Kidney (tissue), 14 donors: ENCODE data around the gene NOTCH1. TPM values are rescaled to one million over a fixed set of nuclear protein-coding genes. Genes with fewer than 3 reads are reported as not detected.

Source experiments
- DNase-seq, 5 donors: peaks; one replicate each; pipeline ENCODE4 v3.0.0-alpha.2; 2013 to 2020
- FAIRE-seq: peaks from 2 replicates; lab custom pipeline; 2012; peaks lifted over from hg19 to GRCh38; lab: Jason Lieb, UNC
- H3K27ac ChIP-seq, 2 donors: one replicate each; pipeline ENCODE4 v1.7.0; 2013; ENCODE audit warnings: low read depth in 2 of 2, low read length in 2 of 2, inconsistent platforms in 1 of 2
- H3K27me3 ChIP-seq: one replicate; pipeline ENCODE4 v1.7.1; 2013; ENCODE audit warnings: low read length, inconsistent platforms; ENCODE audit not compliant: control insufficient read depth, insufficient read depth
- H3K36me3 ChIP-seq, 3 donors: one replicate each; pipeline versions ENCODE4 v1.7.0 to v1.7.1; 2013; ENCODE audit warnings: low read length in 3 of 3, control low read depth in 1 of 3, inconsistent platforms in 1 of 3; ENCODE audit not compliant: insufficient read depth in 3 of 3, control insufficient read depth in 2 of 3
- H3K4me1 ChIP-seq, 3 donors: one replicate each; pipeline versions ENCODE4 v1.7.0 to v1.7.1; 2013; ENCODE audit warnings: low read length in 3 of 3, inconsistent platforms in 1 of 3, low read depth in 1 of 3; ENCODE audit not compliant: control insufficient read depth in 2 of 3, insufficient read depth in 2 of 3
- H3K4me3 ChIP-seq, 3 donors: one replicate each; pipeline versions ENCODE4 v1.7.0 to v1.8.1; 2013; ENCODE audit warnings: low read length in 3 of 3, control low read depth in 1 of 3, inconsistent platforms in 1 of 3
- H3K9ac ChIP-seq, 3 donors: one replicate each; pipeline versions ENCODE4 v1.7.0 to v1.7.1; 2013; ENCODE audit warnings: low read length in 3 of 3, control low read depth in 1 of 3, inconsistent platforms in 1 of 3
- H3K9me3 ChIP-seq, 3 donors: one replicate each; pipeline versions ENCODE4 v1.7.0 to v1.7.1; 2013; ENCODE audit warnings: low read length in 3 of 3, control low read depth in 1 of 3, inconsistent platforms in 1 of 3; ENCODE audit not compliant: control insufficient read depth in 2 of 3, insufficient read depth in 1 of 3
- intact Hi-C: fragments of 100-400 bp; cut with DNase I; formaldehyde crosslinking; loops from one replicate; pipeline ENCODE4 v1.11.1; 2022
- microRNA-seq: library from miRNA; unstranded; fragments of <30 nt; microRNA quantifications from one replicate; pipeline ENCODE4 v1.2.0, GENCODE V29; 2020
- polyA plus RNA-seq: library from polyadenylated mRNA; stranded (reverse); fragments of 350-450 nt; fragmentation: Illumina TruSeq; extraction: RNeasy Lipid Tissue Mini Kit (QIAGEN cat#74804); gene quantifications from one replicate; pipeline ENCODE4 v1.2.3, GENCODE V29; 2014; ENCODE audit warnings: low read depth, low replicate concordance; ENCODE audit not compliant: insufficient read depth
- total RNA-seq: library from RNA; stranded (reverse); fragmentation: NEBNext Ultra II Directional; extraction: Animal tissue kit (Norgen Biotek cat#: 25700); gene quantifications from one replicate; pipeline ENCODE4 v1.2.1, GENCODE V29; 2021
- TF ChIP-seq, protein P1 (sequence below): IDR thresholded peaks from 3 replicates; pipeline ENCODE4 v1.5.1; 2012; ENCODE audit warnings: mild to moderate bottlenecking, moderate library complexity, borderline replicate concordance; ENCODE audit not compliant: insufficient read depth; ENCODE audit errors: extremely low read depth
- donor health status: control.
- donor health status: control.
- donor health status: control.
- donor health status: control.
- donor health status: control.
- donor health status: DM: yes; HTN: yes; CAD: no.
- donor health status: Normal renal cell carcinoma (clear cell type).

The NOTCH1 gene
- total and polyA plus RNA-seq, 2 donors from 2014 or later = 6.5 to 77.2 TPM

DNA sequence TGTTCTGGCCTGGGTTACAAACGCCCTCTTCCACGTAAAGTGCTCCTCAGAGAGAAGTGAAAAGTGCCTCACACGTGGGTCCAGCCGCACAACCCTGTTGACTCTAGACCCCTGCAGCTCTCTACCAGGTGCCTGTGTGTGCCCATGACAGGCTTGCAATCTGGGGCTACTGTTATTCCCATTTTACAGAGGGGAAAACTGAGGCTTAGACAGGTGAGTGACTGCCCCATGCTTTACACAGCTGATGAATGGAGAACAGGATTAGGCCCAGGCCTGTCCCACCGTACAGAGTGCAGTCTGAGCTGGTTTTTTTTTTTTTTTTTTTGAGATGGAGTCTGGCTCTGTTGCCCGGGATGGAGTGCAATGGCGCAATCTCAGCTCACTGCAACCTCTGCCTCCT is 100.0 kb downstream of the NOTCH1 start:
- intact Hi-C loops = no loop called here
- H3K9me3 ChIP-seq = no peaks in the 10 kb centered on the region
- peaks cover 2 to 53% (median 43%) of the 10 kb centered on the region in 3 donors for H3K36me3 ChIP-seq
- no peak overlapping the region for H3K4me3 ChIP-seq
- H3K9ac ChIP-seq = no peak overlapping the region
- TF ChIP-seq, protein P1, sequence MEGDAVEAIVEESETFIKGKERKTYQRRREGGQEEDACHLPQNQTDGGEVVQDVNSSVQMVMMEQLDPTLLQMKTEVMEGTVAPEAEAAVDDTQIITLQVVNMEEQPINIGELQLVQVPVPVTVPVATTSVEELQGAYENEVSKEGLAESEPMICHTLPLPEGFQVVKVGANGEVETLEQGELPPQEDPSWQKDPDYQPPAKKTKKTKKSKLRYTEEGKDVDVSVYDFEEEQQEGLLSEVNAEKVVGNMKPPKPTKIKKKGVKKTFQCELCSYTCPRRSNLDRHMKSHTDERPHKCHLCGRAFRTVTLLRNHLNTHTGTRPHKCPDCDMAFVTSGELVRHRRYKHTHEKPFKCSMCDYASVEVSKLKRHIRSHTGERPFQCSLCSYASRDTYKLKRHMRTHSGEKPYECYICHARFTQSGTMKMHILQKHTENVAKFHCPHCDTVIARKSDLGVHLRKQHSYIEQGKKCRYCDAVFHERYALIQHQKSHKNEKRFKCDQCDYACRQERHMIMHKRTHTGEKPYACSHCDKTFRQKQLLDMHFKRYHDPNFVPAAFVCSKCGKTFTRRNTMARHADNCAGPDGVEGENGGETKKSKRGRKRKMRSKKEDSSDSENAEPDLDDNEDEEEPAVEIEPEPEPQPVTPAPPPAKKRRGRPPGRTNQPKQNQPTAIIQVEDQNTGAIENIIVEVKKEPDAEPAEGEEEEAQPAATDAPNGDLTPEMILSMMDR = no peak
- H3K27ac ChIP-seq = no peak overlapping the region
- FAIRE-seq (no peak), DNase-seq (no peak)
- H3K27me3 ChIP-seq = no peaks in the 10 kb centered on the region
- H3K4me1 ChIP-seq = no peaks in the 10 kb centered on the region

Small RNA genes lying within 50 kb of the gene (microRNA-seq; reads per million reads assigned to microRNA genes)
- not detected for gene MIR4673
- gene MIR4674 = not detected

Other genes starting within 250 kb of the NOTCH1 start
- gene CCDC187, start 242.0 kb downstream of the NOTCH1 start, total RNA-seq = 2.3 TPM
- 0.84 TPM for gene CCDC187, start 242.0 kb downstream of the NOTCH1 start, polyA plus RNA-seq
- gene GPSM1, start 218.5 kb downstream of the NOTCH1 start, total RNA-seq = 11.6 TPM
- 11.9 TPM for gene GPSM1, start 218.5 kb downstream of the NOTCH1 start, polyA plus RNA-seq
- gene DNLZ, start 182.3 kb downstream of the NOTCH1 start, total RNA-seq = 22.1 TPM
- gene DNLZ, start 182.3 kb downstream of the NOTCH1 start, polyA plus RNA-seq = 30.4 TPM
- 7.0 TPM for gene CARD9, start 172.4 kb downstream of the NOTCH1 start, total RNA-seq
- gene CARD9, start 172.4 kb downstream of the NOTCH1 start, polyA plus RNA-seq = 1.5 TPM
- 11.0 TPM for gene SNAPC4, start 145.9 kb downstream of the NOTCH1 start, total RNA-seq
- gene SNAPC4, start 145.9 kb downstream of the NOTCH1 start, polyA plus RNA-seq = 3.2 TPM
- 36.2 TPM for gene ENTR1, start 135.4 kb downstream of the NOTCH1 start, total RNA-seq
- 25.9 TPM for gene ENTR1, start 135.4 kb downstream of the NOTCH1 start, polyA plus RNA-seq
- 45.6 TPM for gene PMPCA, start 135.4 kb downstream of the NOTCH1 start, total RNA-seq
- gene PMPCA, start 135.4 kb downstream of the NOTCH1 start, polyA plus RNA-seq = 50.1 TPM
- gene INPP5E, start 106.2 kb downstream of the NOTCH1 start, total RNA-seq = 14.0 TPM
- gene INPP5E, start 106.2 kb downstream of the NOTCH1 start, polyA plus RNA-seq = 6.9 TPM
- gene SEC16A, start 63.0 kb downstream of the NOTCH1 start, total RNA-seq = 67.1 TPM
- gene SEC16A, start 63.0 kb downstream of the NOTCH1 start, polyA plus RNA-seq = 37.0 TPM
- 140 TPM for gene EGFL7, start 116.9 kb upstream of the NOTCH1 start, total RNA-seq
- gene EGFL7, start 116.9 kb upstream of the NOTCH1 start, polyA plus RNA-seq = 137 TPM
- gene AGPAT2, start 141.4 kb upstream of the NOTCH1 start, total RNA-seq = 83.6 TPM
- 73.4 TPM for gene AGPAT2, start 141.4 kb upstream of the NOTCH1 start, polyA plus RNA-seq
- gene DIPK1B, start 166.5 kb upstream of the NOTCH1 start, total RNA-seq = 7.5 TPM
- gene DIPK1B, start 166.5 kb upstream of the NOTCH1 start, polyA plus RNA-seq = 22.6 TPM
- 8.4 TPM for gene LCN10, start 196.9 kb upstream of the NOTCH1 start, total RNA-seq
- gene LCN10, start 196.9 kb upstream of the NOTCH1 start, polyA plus RNA-seq = 3.9 TPM
- 16.0 TPM for gene LCN6, start 202.5 kb upstream of the NOTCH1 start, total RNA-seq
- gene LCN6, start 202.5 kb upstream of the NOTCH1 start, polyA plus RNA-seq = not detected
- not detected for gene LCN8, start 212.2 kb upstream of the NOTCH1 start, total RNA-seq
- gene LCN8, start 212.2 kb upstream of the NOTCH1 start, polyA plus RNA-seq = not detected
- gene LCN15, start 218.5 kb upstream of the NOTCH1 start, total RNA-seq = not detected
- gene LCN15, start 218.5 kb upstream of the NOTCH1 start, polyA plus RNA-seq = not detected
- 96.5 TPM for gene TMEM141, start 245.3 kb upstream of the NOTCH1 start, total RNA-seq
- 403 TPM for gene TMEM141, start 245.3 kb upstream of the NOTCH1 start, polyA plus RNA-seq